SU-DHL-6 (cell line): Measurements from ENCODE around the gene FBXW11.

Source experiments
- H2AFZ ChIP-seq: fragments of 200-600 bp; sonication (generic); 2 replicates; pipeline ENCODE4 v1.6.1; 2014; ENCODE audit warnings: low read depth, mild to moderate bottlenecking, moderate library complexity, mixed read lengths, antibody characterized with exemption, low read length; ENCODE audit not compliant: severe bottlenecking
- H3F3A ChIP-seq: fragments of 200-600 bp; shearing (Covaris generic); 2 replicates; pipeline ENCODE4 v1.6.0; 2016; ENCODE audit warnings: antibody characterized with exemption, mild to moderate bottlenecking; ENCODE audit not compliant: insufficient read depth
- H3K27ac ChIP-seq: fragments of 200-600 bp; sonication (generic); 2 replicates; pipeline ENCODE4 v1.5.1; 2016; ENCODE audit warnings: low read depth, mild to moderate bottlenecking, low read length, moderate library complexity, mixed read lengths
- H3K27me3 ChIP-seq: fragments of 200-600 bp; sonication (generic), shearing (Covaris generic); 2 replicates; pipeline ENCODE4 v1.6.0; 2014; ENCODE audit warnings: mild to moderate bottlenecking, low read length
- H3K36me3 ChIP-seq: fragments of 200-600 bp; sonication (generic); 2 replicates; pipeline ENCODE4 v1.6.1; 2014; ENCODE audit warnings: mild to moderate bottlenecking, low read length, mixed read lengths
- H3K4me2 ChIP-seq: fragments of 300-600, 200-600 bp; shearing (Covaris generic), sonication (generic); 2 replicates; pipeline ENCODE4 v1.6.0; 2014; ENCODE audit warnings: low read length, low read depth, mild to moderate bottlenecking; ENCODE audit not compliant: poor library complexity, severe bottlenecking
- H3K4me3 ChIP-seq: fragments of 200-600 bp; sonication (generic); 2 replicates; pipeline ENCODE4 v1.5.1; 2014; ENCODE audit warnings: antibody characterized with exemption, low read length, mild to moderate bottlenecking, mixed read lengths; ENCODE audit not compliant: insufficient read depth, poor library complexity, severe bottlenecking
- H3K79me2 ChIP-seq: fragments of 200-600 bp; sonication (generic); 2 replicates; pipeline ENCODE4 v1.6.1; 2014; ENCODE audit warnings: mild to moderate bottlenecking, low read length, moderate library complexity; ENCODE audit not compliant: insufficient read depth
- H3K9ac ChIP-seq: fragments of 200-600 bp; sonication (generic); 2 replicates; pipeline ENCODE4 v1.7.0; 2014; ENCODE audit warnings: mild to moderate bottlenecking, low read length
- H3K9me2 ChIP-seq: fragments of 200-600 bp; sonication (generic); replicated peaks from 2 replicates; pipeline ENCODE4 v1.6.1; 2014; ENCODE audit warnings: low read length; ENCODE audit not compliant: insufficient read depth
- H3K9me3 ChIP-seq: fragments of 200-600 bp; sonication (generic); 2 replicates; pipeline ENCODE4 v1.6.1; 2014; ENCODE audit warnings: low read length, mixed read lengths; ENCODE audit not compliant: insufficient read depth
- H4K20me1 ChIP-seq: fragments of 200-600 bp; sonication (generic); 2 replicates; pipeline ENCODE4 v1.6.1; 2014; ENCODE audit warnings: low read depth, mild to moderate bottlenecking, antibody characterized with exemption, low read length, moderate library complexity, mixed read lengths
- EZH2phosphoT487 ChIP-seq: fragments of 200-600 bp; sonication (generic), shearing (Covaris generic); conservative IDR thresholded peaks from 2 replicates; pipeline ENCODE4 v1.6.1; 2018; ENCODE audit warnings: mild to moderate bottlenecking, antibody characterized with exemption, low read length, moderate library complexity, mixed read lengths
- TF ChIP-seq, protein P1 (sequence below): fragments of 200-600 bp; sonication (generic); IDR thresholded peaks from one replicate; pipeline ENCODE4 v1.5.1; 2017; ENCODE audit warnings: antibody characterized with exemption, mild to moderate bottlenecking, low read length, moderate library complexity; ENCODE audit not compliant: insufficient read depth, poor library complexity, severe bottlenecking

Gene FBXW11

DNA sequence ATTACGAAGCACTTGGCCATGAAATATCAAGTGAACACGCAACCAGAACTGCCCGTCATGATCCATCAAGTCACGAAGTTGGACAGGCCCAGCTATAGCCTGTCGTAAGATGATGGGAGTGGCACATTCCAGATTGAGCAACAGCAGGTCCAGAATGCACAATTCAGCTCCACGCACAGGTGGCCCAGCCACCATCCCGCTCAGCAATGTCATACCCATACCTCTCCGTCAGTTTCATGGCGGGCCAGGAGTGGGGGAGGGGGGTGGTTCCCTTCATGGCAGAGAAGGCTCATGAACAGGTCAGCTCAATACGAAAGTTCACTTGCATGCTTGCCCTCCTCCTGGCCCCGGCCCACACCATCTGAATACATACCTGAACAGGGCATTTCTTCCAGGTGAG is 185.9 kb downstream of the FBXW11 start:
- H3K9me3 ChIP-seq, result no peaks in the 10 kb centered on the region
- no peaks in the 10 kb centered on the region for H3K27me3 ChIP-seq
- H3K4me3 ChIP-seq, result no peak overlapping the region
- no peak overlapping the region for H3K9ac ChIP-seq
- no peaks in the 10 kb centered on the region for H3K9me2 ChIP-seq
- H3K27ac ChIP-seq, result no peak overlapping the region
- TF ChIP-seq, protein P1, sequence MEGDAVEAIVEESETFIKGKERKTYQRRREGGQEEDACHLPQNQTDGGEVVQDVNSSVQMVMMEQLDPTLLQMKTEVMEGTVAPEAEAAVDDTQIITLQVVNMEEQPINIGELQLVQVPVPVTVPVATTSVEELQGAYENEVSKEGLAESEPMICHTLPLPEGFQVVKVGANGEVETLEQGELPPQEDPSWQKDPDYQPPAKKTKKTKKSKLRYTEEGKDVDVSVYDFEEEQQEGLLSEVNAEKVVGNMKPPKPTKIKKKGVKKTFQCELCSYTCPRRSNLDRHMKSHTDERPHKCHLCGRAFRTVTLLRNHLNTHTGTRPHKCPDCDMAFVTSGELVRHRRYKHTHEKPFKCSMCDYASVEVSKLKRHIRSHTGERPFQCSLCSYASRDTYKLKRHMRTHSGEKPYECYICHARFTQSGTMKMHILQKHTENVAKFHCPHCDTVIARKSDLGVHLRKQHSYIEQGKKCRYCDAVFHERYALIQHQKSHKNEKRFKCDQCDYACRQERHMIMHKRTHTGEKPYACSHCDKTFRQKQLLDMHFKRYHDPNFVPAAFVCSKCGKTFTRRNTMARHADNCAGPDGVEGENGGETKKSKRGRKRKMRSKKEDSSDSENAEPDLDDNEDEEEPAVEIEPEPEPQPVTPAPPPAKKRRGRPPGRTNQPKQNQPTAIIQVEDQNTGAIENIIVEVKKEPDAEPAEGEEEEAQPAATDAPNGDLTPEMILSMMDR, result no peak
- TF ChIP-seq EZH2phosphoT487, result no peak
- no peaks in the 10 kb centered on the region for H3K79me2 ChIP-seq
- H2AFZ ChIP-seq, result no peak overlapping the region
- H3K4me2 ChIP-seq, result no peak overlapping the region
- no peaks in the 10 kb centered on the region for H4K20me1 ChIP-seq
- no peaks in the 10 kb centered on the region for H3K36me3 ChIP-seq
- no peaks in the 10 kb centered on the region for H3F3A ChIP-seq

DNA sequence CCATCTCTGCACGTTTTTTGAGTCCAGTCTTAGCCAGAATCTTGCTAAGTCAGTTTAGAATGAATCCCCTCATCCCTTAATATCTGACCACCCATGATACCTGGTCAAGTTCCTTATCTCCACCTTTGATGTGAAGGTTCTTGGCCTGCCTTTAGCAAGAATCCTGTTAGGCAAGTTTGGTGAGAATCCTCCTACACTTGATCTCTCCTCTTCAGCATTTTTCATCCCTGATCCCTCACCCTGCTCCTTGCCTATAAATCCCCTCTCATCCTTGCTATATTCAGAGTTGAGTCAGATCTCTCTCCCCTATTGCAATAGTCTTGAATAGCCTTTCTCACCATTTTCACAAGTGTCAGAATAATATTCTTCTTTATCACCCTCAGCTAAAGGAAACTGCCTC is 189.8 kb downstream of the FBXW11 start:
- Histone ChIP-seq H3K79me2 (no peaks in the 10 kb centered on the region), H3K36me3 (no peaks in the 10 kb centered on the region), H3K9me3 (no peaks in the 10 kb centered on the region), H3K9me2 (no peaks in the 10 kb centered on the region), H3K27ac (no peak overlapping the region), H3K27me3 (no peaks in the 10 kb centered on the region), H3K4me2 (no peak overlapping the region), H3K4me3 (no peak overlapping the region), H3F3A (no peaks in the 10 kb centered on the region), H4K20me1 (no peaks in the 10 kb centered on the region), H3K9ac (no peak overlapping the region), H2AFZ (no peak overlapping the region)
- no peak for TF ChIP-seq EZH2phosphoT487
- TF ChIP-seq, protein P1, result no peak

DNA sequence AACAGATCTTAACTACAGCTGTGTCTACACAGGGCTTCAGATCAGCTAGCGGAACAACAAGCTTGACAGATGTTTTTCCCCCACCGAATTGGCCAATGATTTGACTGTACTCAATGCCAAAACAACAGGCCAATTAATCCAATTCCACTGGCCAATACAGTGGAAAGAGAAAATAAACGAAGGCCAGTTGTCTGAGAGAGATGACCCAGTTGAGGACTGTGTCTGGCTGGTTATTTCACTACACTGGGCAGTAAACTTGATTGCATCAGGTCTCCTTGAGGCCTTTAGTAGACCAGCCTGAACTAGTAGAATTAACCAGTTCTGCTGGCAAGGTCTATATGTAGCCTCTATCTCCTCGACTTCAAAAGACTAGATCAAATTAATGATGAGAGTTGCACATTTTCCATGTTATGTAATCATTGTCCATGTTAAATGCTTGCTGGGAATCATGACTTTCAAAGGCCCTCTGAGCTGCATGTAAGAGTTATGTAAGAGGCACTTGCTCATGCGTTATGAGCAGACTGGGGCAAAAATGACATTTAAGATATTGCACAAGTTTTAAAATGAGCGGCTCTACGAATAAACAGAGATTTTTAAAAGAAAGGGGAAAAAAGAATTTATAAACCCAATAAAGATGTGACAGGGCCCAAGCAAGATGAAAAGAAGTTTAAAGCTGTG is 192.5 kb downstream of the FBXW11 start:
- no peak overlapping the region for H3K27ac ChIP-seq
- H3K27me3 ChIP-seq, result no peaks in the 10 kb centered on the region
- no peak overlapping the region for H2AFZ ChIP-seq
- no peaks in the 10 kb centered on the region for H3K9me2 ChIP-seq
- H3K9me3 ChIP-seq, result no peaks in the 10 kb centered on the region
- H3K9ac ChIP-seq, result no peak overlapping the region
- no peaks in the 10 kb centered on the region for H4K20me1 ChIP-seq
- no peaks in the 10 kb centered on the region for H3K79me2 ChIP-seq
- no peaks in the 10 kb centered on the region for H3F3A ChIP-seq
- H3K36me3 ChIP-seq, result no peaks in the 10 kb centered on the region
- no peak overlapping the region for H3K4me3 ChIP-seq
- H3K4me2 ChIP-seq, result no peak overlapping the region
- TF ChIP-seq, protein P1, result no peak
- no peak for TF ChIP-seq EZH2phosphoT487
